NCI-H345 treated with DMSO at 0.1 percent for 48 hours (cell line): ENCODE data around the gene BMX.

Source experiments
- DNase-seq: peaks from one replicate; lab custom pipeline; 2025; ENCODE audit not compliant: unreplicated experiment; lab: John Stamatoyannopoulos, UW

The BMX gene

GRCh38 chrX:15505101-15505500 is 4.5 kb downstream of the BMX start:
- no peak for DNase-seq

DNA sequence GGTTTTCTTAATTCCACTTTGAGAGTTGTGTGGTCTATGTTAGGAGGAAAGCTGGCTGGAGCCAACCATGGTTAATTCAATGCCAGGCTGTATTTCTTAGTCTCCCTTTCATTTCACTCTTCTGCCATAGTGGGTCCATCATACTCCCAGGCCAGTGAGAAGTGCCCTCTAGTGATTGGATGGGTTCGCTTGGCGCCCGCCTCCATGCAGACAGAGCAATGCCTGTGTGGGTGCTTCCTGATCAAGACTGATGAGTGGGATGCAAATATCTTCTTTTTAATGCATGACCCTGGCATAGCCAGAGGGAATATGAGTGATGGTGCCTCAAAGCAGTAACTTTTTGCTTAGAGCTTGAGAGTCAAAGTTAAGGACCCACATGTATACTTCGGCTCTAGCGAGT is 6.4 kb downstream of the BMX start:
- no peak for DNase-seq

DNA sequence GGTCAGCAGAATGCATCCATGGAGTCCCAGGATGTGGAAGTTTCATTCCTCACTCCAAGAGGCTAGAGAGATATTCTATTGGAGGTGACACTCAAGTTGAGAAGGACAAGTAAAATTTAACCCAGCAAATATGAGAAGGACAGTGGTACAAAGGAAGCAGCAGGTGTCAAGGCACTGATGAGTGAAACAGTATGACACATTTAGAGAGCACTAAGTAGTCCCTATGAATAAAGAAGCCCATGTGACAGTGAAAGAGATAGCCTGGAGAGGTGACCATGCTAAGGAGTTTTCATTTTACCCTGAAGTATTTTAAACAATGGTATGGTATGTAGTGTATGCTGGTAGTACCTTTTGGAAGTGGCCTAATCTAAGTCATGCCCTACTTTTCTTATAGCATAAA is 9.2 kb downstream of the BMX start:
- no peak for DNase-seq

DNA sequence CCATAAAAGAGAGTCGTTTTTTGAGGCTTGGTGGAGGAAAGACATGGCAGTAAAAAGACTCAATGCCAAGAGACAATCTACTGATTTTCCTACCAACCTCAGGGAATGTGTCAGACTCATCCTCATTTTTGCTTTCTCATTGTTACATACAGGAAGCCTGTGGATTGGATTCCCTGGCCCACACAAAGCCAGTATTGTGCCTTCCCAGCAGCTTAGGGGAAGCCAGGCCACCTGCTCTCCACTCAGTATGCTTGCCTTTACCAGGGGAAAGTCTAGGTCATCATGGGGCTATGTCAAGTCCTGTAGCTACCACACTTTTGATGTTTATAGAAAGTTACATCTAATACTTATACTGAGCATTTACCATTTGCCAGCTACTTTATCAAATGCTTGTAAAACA is 11.0 kb downstream of the BMX start:
- DNase-seq: no peak

GRCh38 chrX:15512401-15512965 is 11.9 kb downstream of the BMX start:
- DNase-seq: no peak

DNA sequence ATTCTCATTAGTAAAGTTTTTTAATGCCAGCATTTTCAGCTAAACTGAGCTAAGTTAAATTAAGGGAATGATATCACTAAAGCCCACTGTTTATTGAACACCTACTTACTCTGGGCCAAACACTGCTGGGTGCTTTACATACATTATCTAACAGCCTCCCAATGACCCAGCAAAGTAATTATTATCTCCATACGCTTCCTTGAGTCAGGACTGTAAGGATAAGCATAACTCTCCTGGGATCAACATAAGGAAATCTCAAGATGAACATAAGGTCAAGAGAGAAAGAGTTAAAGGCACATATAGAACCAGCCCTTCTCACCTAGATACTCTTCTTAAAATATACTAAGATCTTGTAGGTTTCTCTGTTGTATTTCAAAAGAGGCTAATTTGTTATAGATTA is 13.7 kb downstream of the BMX start:
- no peak for DNase-seq

DNA sequence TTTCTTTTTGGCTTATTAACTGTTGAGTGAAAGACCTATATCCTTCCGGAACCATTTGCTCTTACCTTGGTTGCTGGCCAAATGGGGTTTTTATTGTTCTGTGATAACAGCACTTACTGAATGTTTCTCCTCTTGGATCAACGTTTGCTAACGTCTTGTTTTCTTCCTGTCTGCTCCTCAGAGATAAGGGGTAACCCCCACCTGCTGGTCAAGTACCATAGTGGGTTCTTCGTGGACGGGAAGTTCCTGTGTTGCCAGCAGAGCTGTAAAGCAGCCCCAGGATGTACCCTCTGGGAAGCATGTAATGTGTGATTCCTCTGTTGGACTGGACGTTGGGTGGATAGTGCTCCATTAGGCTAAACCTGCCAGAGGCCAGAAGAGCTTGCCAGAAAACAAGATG is 15.3 kb downstream of the BMX start:
- no peak for DNase-seq

- no peak for DNase-seq
Measured at GRCh38 chrX:15522464-15522863, 21.9 kb downstream of the BMX start.

DNA sequence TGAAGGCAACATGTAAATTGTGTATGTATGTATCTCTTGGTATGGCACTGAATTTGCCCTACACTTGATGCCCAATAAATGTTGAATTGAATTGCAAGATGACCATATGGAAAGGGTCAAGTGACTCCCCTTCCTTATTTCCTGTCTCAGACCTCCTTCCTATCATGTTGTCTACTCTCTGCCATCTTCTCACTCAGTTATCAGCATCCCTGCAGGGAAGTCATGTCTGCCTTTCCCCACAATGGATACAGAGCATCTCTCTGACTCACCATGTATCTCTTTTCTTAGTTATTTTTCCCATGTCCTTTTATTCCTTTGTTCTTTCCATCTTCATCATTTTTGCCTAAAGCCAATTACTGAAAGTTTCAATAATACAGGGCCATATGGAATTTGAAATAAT is 22.5 kb downstream of the BMX start:
- no peak for DNase-seq

GRCh38 chrX:15524417-15524816 is 23.8 kb downstream of the BMX start:
- DNase-seq: no peak

DNA sequence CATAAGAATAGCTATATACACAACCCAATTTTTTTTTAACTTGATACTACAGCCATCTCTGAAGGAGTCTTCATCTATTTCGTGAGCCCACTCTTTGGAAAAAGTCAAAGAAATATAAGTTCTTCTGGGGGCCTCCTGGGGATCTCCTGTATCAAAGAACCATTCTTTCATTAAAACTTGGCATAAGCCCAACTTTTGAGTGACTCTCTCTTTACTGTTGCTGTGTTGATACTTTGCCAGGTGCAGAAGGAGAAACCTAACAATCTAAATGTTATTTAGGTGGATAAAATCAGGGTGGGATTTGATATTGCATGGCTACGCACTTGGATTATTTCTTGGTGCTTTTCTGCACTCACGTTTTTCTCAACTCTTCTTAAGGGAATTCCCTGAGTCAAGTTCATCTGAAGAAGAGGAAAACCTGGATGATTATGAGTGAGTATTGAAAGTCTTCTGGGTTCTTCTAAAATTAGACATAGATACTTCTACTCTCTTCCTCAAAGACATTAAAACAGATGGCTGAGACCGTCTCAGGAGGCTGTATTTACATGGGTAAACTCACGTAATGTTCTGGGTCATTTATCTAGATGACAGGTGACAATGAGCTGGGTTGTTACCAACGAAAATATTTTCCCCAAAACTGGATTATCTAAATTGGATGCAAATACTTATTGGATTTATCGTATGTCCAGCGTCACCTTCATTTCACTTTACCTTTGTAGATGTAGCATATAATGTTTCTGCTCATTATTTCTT is 25.2 kb downstream of the BMX start:
- peak; percentile 77 for DNase-seq

- DNase-seq: no peak
Measured at GRCh38 chrX:15529165-15529564, 28.6 kb downstream of the BMX start.

DNA sequence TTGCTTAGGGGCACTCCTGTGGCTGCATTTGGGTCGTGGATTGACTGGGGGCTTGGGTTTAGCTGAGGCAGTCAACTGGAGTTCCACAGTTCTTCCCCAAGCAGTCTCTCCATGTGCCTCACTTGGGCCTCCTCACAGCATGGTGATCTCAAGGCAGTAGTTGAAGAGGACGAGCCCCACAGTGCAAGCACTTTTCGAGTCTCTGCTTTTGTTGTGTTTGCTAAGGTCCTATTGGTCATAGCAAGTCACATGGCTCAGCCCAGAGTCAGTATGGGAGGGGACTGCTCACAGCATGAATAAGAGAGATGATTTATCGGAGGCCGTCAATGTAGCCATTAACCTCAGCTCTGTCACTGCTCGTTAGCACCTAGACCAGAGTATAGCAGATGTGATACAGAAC is 29.7 kb downstream of the BMX start:
- DNase-seq: no peak

- DNase-seq: no peak
Measured at GRCh38 chrX:15546745-15547144, 46.1 kb downstream of the BMX start.

GRCh38 chrX:15547356-15547755 is 46.7 kb downstream of the BMX start:
- no peak for DNase-seq

DNA sequence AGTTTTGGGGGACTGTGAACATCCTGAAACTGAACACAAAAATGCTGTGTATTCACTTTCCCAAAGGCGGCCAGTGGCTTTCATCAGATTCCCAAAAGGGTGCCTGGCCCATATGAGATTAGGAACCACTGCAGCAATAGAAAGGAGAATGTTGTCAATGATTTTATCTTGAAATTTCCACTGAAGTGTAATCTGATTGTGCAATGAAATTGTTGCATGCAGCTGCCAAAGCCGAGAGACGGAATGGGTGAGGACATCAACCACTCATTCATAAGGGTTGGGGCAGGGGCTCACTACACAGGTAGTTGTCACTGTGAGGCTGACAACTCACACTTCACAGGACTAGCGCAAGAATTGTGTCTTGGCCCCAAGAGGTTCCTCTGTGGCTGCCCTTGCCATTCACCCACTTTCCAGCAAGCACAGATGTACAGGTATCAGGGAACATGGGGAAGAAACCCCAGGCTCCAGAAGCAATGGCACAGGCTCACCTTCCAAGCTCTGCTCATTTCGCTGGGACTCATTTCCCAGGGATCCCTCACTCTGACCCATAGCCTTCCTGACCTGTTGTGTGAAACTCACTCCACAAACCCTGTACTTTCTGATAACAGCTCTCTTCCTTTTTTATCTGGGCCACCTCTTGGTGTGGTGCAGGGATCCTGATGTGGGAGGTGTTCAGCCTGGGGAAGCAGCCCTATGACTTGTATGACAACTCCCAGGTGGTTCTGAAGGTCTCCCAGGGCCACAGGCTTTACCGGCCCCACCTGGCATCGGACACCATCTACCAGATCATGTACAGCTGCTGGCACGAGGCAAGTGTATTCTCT is 48.8 kb downstream of the BMX start:
- no peak for DNase-seq

DNA sequence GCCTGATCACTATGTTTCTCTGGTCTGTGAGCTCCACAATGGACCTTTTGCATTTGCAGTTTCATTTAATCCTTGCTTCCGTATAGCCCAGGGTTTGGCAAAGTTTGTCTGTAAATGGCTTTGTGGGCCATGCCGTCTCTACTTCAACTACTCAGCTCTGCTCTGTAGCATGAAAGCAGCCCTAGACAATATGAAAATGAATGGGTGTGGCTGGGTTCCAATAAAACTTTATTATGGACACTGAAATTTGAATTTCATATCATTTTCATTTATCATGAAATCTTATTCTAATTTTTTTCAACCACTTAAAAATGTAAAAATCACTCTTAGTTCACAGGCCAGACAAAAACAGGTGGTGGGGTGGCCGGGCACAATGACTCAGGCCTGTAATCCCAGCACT is 58.6 kb downstream of the BMX start:
- DNase-seq: no peak

- DNase-seq: no peak
Measured at GRCh38 chrX:15560924-15561323, 60.3 kb downstream of the BMX start.

GRCh38 chrX:15563056-15563455 is 62.4 kb downstream of the BMX start:
- DNase-seq: no peak

GRCh38 chrX:15564981-15565579 is 64.5 kb downstream of the BMX start:
- peak; percentile 39 for DNase-seq

DNA sequence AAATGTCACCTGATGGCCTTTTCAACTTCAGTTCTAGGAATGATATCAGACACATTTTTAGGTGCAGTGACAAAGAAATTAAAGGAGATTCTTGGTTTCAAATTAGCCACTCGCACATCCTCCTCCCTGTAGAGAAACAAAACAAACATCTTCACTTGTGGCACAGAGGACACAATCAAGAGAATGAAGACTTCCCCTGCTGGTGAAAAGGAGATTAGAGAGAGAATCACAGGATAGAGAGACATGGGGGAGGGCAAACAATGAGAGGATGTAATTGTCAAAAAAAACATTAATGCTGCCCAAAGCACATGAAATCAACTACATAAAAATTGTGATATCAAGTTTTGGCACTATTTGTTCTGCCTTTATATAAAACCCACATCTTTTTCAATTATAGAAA is 65.6 kb downstream of the BMX start:
- no peak for DNase-seq

DNA sequence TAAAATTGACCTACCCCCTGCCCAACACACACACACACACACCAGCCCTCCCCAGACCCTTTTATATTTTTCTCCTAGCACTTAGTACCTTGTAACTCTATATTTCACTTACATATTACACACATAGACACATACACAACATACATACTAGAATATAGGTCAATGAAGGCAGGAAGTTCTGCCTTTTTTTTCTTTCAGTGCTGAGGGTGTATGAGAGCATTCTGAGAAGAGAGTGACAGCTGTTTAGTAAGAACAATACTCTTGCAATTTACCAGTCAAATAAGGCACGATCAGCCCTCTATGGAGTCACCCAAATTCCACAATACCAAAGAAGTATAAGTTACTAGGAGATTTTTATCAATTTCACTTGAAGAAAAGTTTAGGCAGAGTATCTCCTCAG is 66.7 kb downstream of the BMX start:
- DNase-seq: no peak
